Prostate gland (tissue), 2 donors: ENCODE measurements around the gene LCP2. TPM values are rescaled to one million over a fixed set of nuclear protein-coding genes. Genes with fewer than 3 reads are reported as not detected.

Experiments used
- DNase-seq: peaks from one replicate; pipeline ENCODE4 v3.0.0-alpha.2; 2019; ENCODE audit warnings: low spot score
- H3K27ac ChIP-seq, 2 donors: fragments of 200-600 bp; sonication (generic); 2 replicates each; pipeline ENCODE4 v1.5.1; 2017 to 2019
- H3K27me3 ChIP-seq: fragments of 200-600 bp; sonication (generic); replicated peaks from 2 replicates; pipeline ENCODE4 v1.5.1; 2019; ENCODE audit not compliant: insufficient read depth
- H3K36me3 ChIP-seq, 2 donors: fragments of 200-600 bp; sonication (generic); 1 replicate in 1 of 2; 2 replicates in 1 of 2; pipeline versions ENCODE4 v1.5.1 to v1.8.1; 2017 to 2019
- H3K4me1 ChIP-seq: fragments of 200-600 bp; sonication (generic); replicated peaks from 2 replicates; pipeline ENCODE4 v1.5.1; 2019
- H3K4me3 ChIP-seq, 2 donors: fragments of 200-600 bp; sonication (generic); 2 replicates each; pipeline ENCODE4 v1.5.1; 2017 to 2019
- H3K9me3 ChIP-seq: fragments of 200-600 bp; sonication (generic); 2 replicates; pipeline ENCODE4 v1.5.1; 2017
- CTCF ChIP-seq, 4 experiments: fragments of 200-600 bp in 2 of 4; fragments of 450-650 bp in 2 of 4; sonication (generic) in 2 of 4; IDR thresholded peaks; 1 replicate in 3 of 4; 2 replicates in 1 of 4; pipeline ENCODE4 v1.5.1; 2016 to 2019; ENCODE audit warnings: antibody characterized with exemption in 4 of 4, mild to moderate bottlenecking in 2 of 4, moderate library complexity in 2 of 4
- POLR2A ChIP-seq: fragments of 450-650 bp; IDR thresholded peaks from one replicate; pipeline ENCODE4 v1.6.1; 2016; ENCODE audit warnings: antibody characterized with exemption, mild to moderate bottlenecking
- POLR2AphosphoS5 ChIP-seq: sonication (generic); formaldehyde crosslinking; IDR thresholded peaks from one replicate; pipeline ENCODE4 v1.6.1; 2017; ENCODE audit warnings: antibody characterized with exemption
- WGBS: methylation state at CpG from one replicate; pipeline ENCODE4 v1.1.5; 2018; 5-methylcytosine and 5-hydroxymethylcytosine counted together
- intact Hi-C: fragments of 100-400 bp; cut with DNase I; formaldehyde crosslinking; loops from one replicate; pipeline ENCODE4 v1.14.2; 2022
- total RNA-seq, 2 donors: library from RNA; depleted of rRNA; stranded (reverse); fragments of >200 nt; gene quantifications; one replicate each; pipeline ENCODE4 v1.1.0, GENCODE V29; 2016

The LCP2 gene
- total RNA-seq: 10 to 100 TPM in 1 of 2 donors, 1 to 10 TPM in 1; 3.3 to 11.3 TPM

GRCh38 chr5:170297589-170298462 is at the start of gene LCP2:
LCP2 (minus strand) TSS chr5:170297777; CDS start chr5:170297611, 166 bp downstream.
- no peaks in the 10 kb centered on the region for H3K9me3 ChIP-seq
- H3K27ac ChIP-seq: peak within 1 kb of the TSS in 1 of 2 donors; percentile 25
- no peaks in the 10 kb centered on the region for H3K36me3 ChIP-seq
- WGBS: 73% methylated on average over 10 of the region's 10 CpGs
- H3K4me3 ChIP-seq: peak within 1 kb of the TSS; percentile 7 to 17
- TF ChIP-seq POLR2AphosphoS5 (no peak), CTCF (IDR thresholded peaks at IDR 0.05) (no peak), POLR2A (no peak)
- no peaks in the 10 kb centered on the region for H3K27me3 ChIP-seq
- DNase-seq: no peak
- H3K4me1 ChIP-seq: no peaks in the 10 kb centered on the region
- intact Hi-C loops: no loop called here

- TF ChIP-seq POLR2A (no peak), POLR2AphosphoS5 (no peak), CTCF (IDR thresholded peaks at IDR 0.05) (no peak)
- WGBS: 86% methylated on average over 9 of the region's 9 CpGs
- Histone ChIP-seq H3K27ac (no peak overlapping the region), H3K27me3 (peaks cover 4% of the 10 kb centered on the region), H3K4me1 (no peaks in the 10 kb centered on the region), H3K4me3 (no peak overlapping the region), H3K36me3 (no peaks in the 10 kb centered on the region), H3K9me3 (no peaks in the 10 kb centered on the region)
- intact Hi-C loops: no loop called here
- DNase-seq: no peak
Observed at GRCh38 chr5:170347022-170347567, 49.5 kb upstream of the LCP2 start.

- no peak for DNase-seq
- peaks cover 4% of the 10 kb centered on the region for H3K27me3 ChIP-seq
- H3K36me3 ChIP-seq: no peaks in the 10 kb centered on the region
- intact Hi-C loops: no loop called here
- whole genome bisulfite sequencing: 100% methylated on average over 1 of the region's 1 CpG
- H3K9me3 ChIP-seq: no peaks in the 10 kb centered on the region
- H3K4me1 ChIP-seq: no peaks in the 10 kb centered on the region
- no peak overlapping the region for H3K4me3 ChIP-seq
- TF ChIP-seq CTCF (IDR thresholded peaks at IDR 0.05): no peak
- no peak for TF ChIP-seq POLR2A
- no peak for TF ChIP-seq POLR2AphosphoS5
- H3K27ac ChIP-seq: no peak overlapping the region
Observed at GRCh38 chr5:170345971-170346370, 48.4 kb upstream of the LCP2 start.

GRCh38 chr5:170343177-170343576 is 45.6 kb upstream of the LCP2 start:
- no peak for TF ChIP-seq CTCF (IDR thresholded peaks at IDR 0.05)
- no peak for TF ChIP-seq POLR2A
- TF ChIP-seq POLR2AphosphoS5: no peak
- Histone ChIP-seq H3K27me3 (peaks cover 2% of the 10 kb centered on the region), H3K4me1 (no peaks in the 10 kb centered on the region), H3K4me3 (no peak overlapping the region), H3K36me3 (no peaks in the 10 kb centered on the region), H3K9me3 (no peaks in the 10 kb centered on the region), H3K27ac (no peak overlapping the region)
- no peak for DNase-seq
- intact Hi-C loops: no loop called here
- WGBS: 78% methylated on average over 3 of the region's 3 CpGs
